Activated CD8-positive, alpha-beta memory T cell treated with anti-CD3 and anti-CD28 coated beads for 48 hours (primary cell): ENCODE measurements around the gene TBX18.

Source experiments
- DNase-seq, 3 experiments: peaks; one replicate each; pipeline ENCODE4 v3.0.0-alpha.2; 2020; ENCODE audit warnings: low read depth in 2 of 3, low spot score in 2 of 3

The TBX18 gene

GRCh38 chr6:84773133-84773430 is 8.7 kb upstream of the TBX18 start:
- no peak for DNase-seq

GRCh38 chr6:84772428-84773132 is 8.2 kb upstream of the TBX18 start:
- no peak for DNase-seq

DNA sequence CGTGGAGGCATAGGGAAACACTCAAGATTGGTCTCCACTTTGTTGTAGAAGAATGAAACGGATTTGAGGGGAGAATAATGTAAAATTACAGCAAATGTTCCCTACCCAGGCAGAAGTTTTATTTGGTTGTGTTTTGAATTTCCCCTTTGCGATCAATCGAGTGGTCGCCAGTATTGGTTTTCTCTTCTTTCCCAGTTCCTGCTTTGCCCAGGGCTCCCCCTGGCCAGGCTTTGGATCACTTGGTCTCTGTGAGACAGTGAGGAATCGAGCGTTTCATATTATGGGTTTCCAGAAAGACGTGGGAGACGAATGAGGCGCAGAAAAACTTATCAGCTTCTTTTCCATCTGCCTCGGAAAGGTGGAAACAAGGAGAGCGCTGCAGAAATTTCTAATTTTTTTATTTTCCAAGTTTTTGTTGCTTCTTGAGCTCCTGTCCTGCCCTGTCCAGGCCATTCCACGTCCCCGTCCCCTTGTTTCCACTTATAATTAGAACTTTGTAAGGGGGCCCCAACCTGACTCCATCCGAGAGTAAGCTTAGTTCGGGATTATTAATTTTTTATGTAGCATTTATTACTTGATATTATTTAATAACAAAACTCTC is 7.5 kb upstream of the TBX18 start:
- DNase-seq = no peak

GRCh38 chr6:84771125-84771755 is 6.8 kb upstream of the TBX18 start:
- DNase-seq = no peak

DNA sequence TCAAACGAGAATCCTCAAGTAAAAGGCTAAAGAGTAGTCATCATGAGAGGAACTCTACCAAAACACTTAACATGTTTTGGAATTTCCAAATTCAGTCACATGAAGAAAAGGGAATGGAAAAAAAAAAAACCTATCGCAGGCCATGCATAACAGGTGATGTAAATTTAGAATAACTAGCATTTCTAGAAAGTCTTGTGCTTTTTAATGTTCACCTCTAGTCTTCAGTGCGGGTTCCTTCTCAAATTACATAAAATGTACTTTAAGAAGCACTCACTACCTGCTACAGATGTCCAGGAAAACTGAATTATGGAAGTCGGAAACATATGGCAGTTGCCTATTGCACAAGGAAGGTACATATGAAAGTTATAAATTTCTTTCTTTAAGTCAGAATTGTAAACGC is 6.1 kb upstream of the TBX18 start:
- no peak for DNase-seq

- no peak for DNase-seq
Observed at GRCh38 chr6:84769306-84769705, 4.9 kb upstream of the TBX18 start.

GRCh38 chr6:84768442-84769174 is 4.2 kb upstream of the TBX18 start:
- DNase-seq = no peak

DNA sequence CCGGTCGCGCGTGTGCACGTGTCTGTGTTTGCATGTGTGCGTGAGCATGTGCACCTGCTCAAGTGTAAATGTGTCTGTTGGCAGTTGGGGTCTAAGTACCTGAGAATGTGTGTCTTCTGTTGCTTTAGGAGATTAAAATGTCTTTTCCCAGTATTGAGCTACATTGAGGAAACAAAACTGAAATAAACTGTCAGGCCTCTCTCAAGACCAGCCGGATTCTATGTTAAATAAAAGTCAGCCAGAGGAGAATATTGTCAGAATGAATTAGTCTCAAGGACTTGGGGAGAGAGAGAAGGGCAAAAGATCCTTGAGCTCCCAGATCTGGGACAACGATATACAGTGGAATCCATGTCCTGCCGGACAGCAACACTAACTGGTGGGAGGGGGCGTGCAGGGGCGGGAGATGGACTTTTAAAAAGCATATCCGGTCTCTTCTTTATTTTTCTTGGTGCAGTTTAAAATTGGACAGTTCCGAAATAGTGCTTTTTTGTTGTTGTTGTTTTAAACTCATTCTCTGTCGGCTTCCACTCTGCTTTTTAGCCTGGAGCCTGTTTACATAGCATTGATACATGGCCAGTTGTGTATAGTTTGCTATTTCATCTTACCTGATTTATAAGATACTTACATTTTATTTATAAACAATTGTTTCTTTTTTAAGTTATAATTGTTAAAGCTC is 3.3 kb upstream of the TBX18 start:
- DNase-seq = no peak

DNA sequence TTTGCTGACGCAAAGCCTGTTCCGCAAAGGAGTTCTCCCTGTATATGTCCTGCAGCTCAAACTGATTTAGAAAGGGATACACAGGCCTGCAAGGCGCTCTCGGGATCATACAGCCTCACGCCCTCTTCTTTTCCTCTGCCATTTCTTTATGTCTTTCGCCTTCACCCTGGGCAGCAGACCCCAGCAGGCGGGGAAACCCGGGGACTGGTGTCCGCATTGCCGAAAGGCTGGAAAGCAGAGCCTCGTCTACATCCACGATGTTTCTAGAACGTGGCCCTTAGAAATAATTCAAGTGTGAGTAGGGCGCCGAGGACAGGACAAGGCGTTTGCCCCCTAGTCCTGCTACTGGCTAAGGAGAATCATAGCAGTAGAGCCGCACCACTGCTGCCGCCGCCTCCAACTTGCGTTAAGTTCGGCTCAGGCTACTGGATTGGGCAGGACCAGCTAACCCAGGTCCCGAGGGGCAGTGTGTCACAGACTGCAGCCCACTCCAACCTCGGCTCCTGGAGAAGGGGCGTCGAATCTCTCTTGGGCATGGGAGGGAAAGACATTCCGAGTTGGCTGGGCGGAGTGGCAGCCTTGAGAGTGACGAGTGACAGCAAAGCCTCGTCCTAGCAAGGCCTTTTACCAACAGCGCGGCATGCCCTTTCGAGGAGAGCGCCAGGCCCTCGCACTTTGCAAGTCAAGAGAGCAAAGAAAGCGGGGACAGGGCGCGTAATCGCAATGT is 2.6 kb upstream of the TBX18 start:
- DNase-seq = no peak

- DNase-seq = no peak
Observed at GRCh38 chr6:84766118-84766798, 1.9 kb upstream of the TBX18 start.

GRCh38 chr6:84763886-84764331 is 489 bp downstream of the TBX18 start:
- no peak for DNase-seq

GRCh38 chr6:84763003-84763885 is 1.2 kb downstream of the TBX18 start:
- no peak for DNase-seq

DNA sequence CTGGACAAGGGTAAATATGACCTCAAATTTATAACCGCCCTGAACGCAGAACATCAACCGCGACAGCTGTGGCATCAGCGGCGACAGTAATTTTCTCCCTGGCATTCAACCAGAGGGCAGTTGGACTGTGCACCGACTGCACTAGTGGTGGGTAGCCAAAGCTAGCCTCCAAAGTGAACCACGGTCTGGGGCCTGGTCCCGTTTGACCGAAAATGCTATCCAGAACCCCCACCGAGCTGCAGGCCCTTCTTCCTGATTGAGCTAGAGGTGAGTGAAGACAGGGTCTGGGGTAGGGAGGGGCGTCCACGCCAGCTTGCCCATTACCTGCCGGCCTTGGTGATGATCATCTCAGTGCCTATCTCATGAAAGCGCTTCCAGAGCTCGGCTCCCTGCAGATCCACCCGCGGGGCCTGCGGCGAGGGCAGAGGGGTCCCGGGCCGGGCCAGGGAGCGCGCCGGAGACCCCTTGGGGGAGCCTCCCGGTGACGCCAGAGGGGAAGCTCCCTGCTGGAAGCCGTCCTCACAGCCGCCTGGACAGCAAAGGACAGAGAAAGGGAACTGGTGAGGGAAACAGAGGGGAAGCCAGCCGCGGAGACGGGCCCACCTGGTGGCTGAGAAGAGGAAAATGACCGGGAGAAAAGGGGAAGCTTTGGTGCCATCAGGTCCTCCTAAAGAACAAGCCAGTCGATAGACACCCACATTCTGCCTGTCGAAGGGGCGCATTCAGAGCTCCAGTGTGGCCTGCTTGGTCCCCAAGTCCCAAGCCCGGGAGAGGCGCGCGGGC is 2.0 kb downstream of the TBX18 start:
- no peak for DNase-seq

GRCh38 chr6:84758486-84758885 is 5.9 kb downstream of the TBX18 start:
- DNase-seq = no peak

DNA sequence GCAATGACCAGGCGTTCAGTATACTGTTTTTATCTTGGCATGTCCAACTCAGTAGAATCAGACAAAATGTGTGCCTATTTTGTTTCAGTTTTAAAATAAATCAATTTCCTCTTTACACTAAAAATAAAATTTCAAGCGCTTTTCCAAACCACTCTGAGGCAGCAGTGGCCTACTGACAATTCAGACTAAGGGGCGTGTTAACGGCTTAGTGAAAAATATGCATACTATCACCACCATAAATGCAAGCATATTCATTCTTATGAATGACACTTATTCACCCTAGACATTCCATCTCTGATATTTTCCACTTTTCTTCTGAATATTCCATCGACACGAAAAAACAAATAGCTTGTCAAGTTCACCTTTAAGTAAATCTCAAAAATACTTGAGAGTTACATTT is 7.5 kb downstream of the TBX18 start:
- DNase-seq = no peak

GRCh38 chr6:84756466-84756865 is 7.9 kb downstream of the TBX18 start:
- DNase-seq = no peak

- DNase-seq = no peak
Observed at GRCh38 chr6:84753173-84753572, 11.2 kb downstream of the TBX18 start.

GRCh38 chr6:84752118-84752850 is 12.1 kb downstream of the TBX18 start:
- DNase-seq = no peak
